B cell (primary cell): ENCODE data around the gene DOCK4. TPM values are rescaled to one million over a fixed set of nuclear protein-coding genes. Genes with fewer than 3 reads are reported as not detected.

Experiments
- ATAC-seq: fragments of 200-7000 bp; cut with Tn5 transposase; one replicate; pipeline ENCODE4 v1.10.0; 2021; ENCODE audit warnings: low read depth, mild to moderate bottlenecking, moderate number of reproducible peaks, moderate library complexity
- CTCF ChIA-PET: fragments of 350-600 bp; sonication (Branson Sonifier 250); formaldehyde crosslinking; loops from one replicate; lab custom pipeline; 2021; ENCODE audit warnings: antibody characterized with exemption, inconsistent platforms; lab: Charles Lee
- POLR2A ChIA-PET: fragments of 350-600 bp; sonication (Branson Sonifier 250); formaldehyde crosslinking; loops from one replicate; lab custom pipeline; 2021; ENCODE audit warnings: antibody characterized with exemption; lab: Charles Lee
- DNase-seq: peaks from one replicate; pipeline ENCODE4 v3.0.0; 2013
- H2AFZ ChIP-seq: 2 replicates; pipeline ENCODE4 v1.6.1; 2012; ENCODE audit warnings: mild to moderate bottlenecking, low read depth, low read length; ENCODE audit not compliant: insufficient read depth, poor library complexity, severe bottlenecking
- H3K27ac ChIP-seq, 2 donors: 1 replicate in 1 of 2; 2 replicates in 1 of 2; pipeline ENCODE4 v1.5.1; 2012 to 2013; ENCODE audit warnings: low read length in 2 of 2, mild to moderate bottlenecking in 2 of 2, moderate library complexity in 1 of 2
- H3K27me3 ChIP-seq, 4 experiments: fragments of 200-600 bp in 1 of 4; sonication (generic) in 1 of 4; replicated peaks in 1 of 4; 1 replicate in 2 of 4; 2 replicates in 2 of 4; pipeline versions ENCODE4 v1.6.1 to v1.7.0; 2013 to 2016; ENCODE audit warnings: low read length in 3 of 4, mild to moderate bottlenecking in 2 of 4, mixed read lengths in 1 of 4, moderate library complexity in 1 of 4; ENCODE audit not compliant: insufficient read depth in 4 of 4, control insufficient read depth in 3 of 4; ENCODE audit errors: control extremely low read depth in 1 of 4
- H3K36me3 ChIP-seq, 2 experiments: replicated peaks in 1 of 2; 1 replicate in 1 of 2; 2 replicates in 1 of 2; pipeline versions ENCODE4 v1.6.1 to v1.7.1; 2013; ENCODE audit warnings: low read length in 1 of 2; ENCODE audit not compliant: insufficient read depth in 2 of 2, control insufficient read depth in 1 of 2; ENCODE audit errors: control extremely low read depth in 1 of 2, extremely low read depth in 1 of 2
- H3K4me1 ChIP-seq, 2 donors: fragments of 200-600 bp in 1 of 2; sonication (generic) in 1 of 2; 1 replicate in 1 of 2; 2 replicates in 1 of 2; pipeline versions ENCODE4 v1.5.1 to v1.6.1; 2013 to 2017; ENCODE audit warnings: low read length in 2 of 2; ENCODE audit not compliant: control insufficient read depth in 2 of 2, insufficient read depth in 2 of 2
- H3K4me2 ChIP-seq: replicated peaks from 2 replicates; pipeline ENCODE3; 2012; ENCODE audit warnings: mild to moderate bottlenecking, low read depth, low read length; ENCODE audit not compliant: poor library complexity, severe bottlenecking
- H3K4me3 ChIP-seq, 5 experiments: fragments of 200-600 bp in 1 of 5; sonication (generic) in 1 of 5; 1 replicate in 3 of 5; 2 replicates in 2 of 5; pipeline versions ENCODE4 v1.5.1 to v1.7.0; 2011 to 2016; ENCODE audit warnings: low read length in 4 of 5, mild to moderate bottlenecking in 4 of 5, low read depth in 2 of 5, control low read depth in 1 of 5, moderate library complexity in 1 of 5; ENCODE audit not compliant: insufficient read depth in 1 of 5; ENCODE audit errors: control extremely low read depth in 1 of 5, extremely low read depth in 1 of 5
- H3K79me2 ChIP-seq: fragments of 200-600 bp; sonication (generic); one replicate; pipeline ENCODE4 v1.6.0; 2016; ENCODE audit warnings: low read length; ENCODE audit not compliant: control insufficient read depth, insufficient read depth
- H3K9ac ChIP-seq: fragments of 200-600 bp; sonication (generic); 2 replicates; pipeline ENCODE4 v1.6.1; 2017; ENCODE audit warnings: mild to moderate bottlenecking, low read length, moderate library complexity
- H3K9me3 ChIP-seq, 3 donors: one replicate each; pipeline versions ENCODE4 v1.6.1 to v1.7.1; 2013; ENCODE audit warnings: low read length in 2 of 3; ENCODE audit not compliant: control insufficient read depth in 2 of 3, insufficient read depth in 1 of 3; ENCODE audit errors: control extremely low read depth in 1 of 3
- H4K20me1 ChIP-seq: 2 replicates; pipeline ENCODE4 v1.6.0; 2012; ENCODE audit warnings: mild to moderate bottlenecking, low read length; ENCODE audit not compliant: insufficient read depth, control insufficient read depth, poor library complexity, severe bottlenecking
- H3K27ac Mint-ChIP-seq: one replicate; pipeline ENCODE4 v1.8.0; 2021; ENCODE audit warnings: mixed read lengths
- H3K27me3 Mint-ChIP-seq: one replicate; pipeline ENCODE4 v1.8.0; 2021; ENCODE audit warnings: mixed read lengths
- H3K4me1 Mint-ChIP-seq: one replicate; pipeline ENCODE4 v1.8.0; 2021; ENCODE audit warnings: mixed read lengths
- H3K4me3 Mint-ChIP-seq: one replicate; pipeline ENCODE4 v1.8.0; 2021; ENCODE audit warnings: mixed read lengths
- H3K9me3 Mint-ChIP-seq: one replicate; pipeline ENCODE4 v1.8.0; 2022; ENCODE audit warnings: mixed read lengths; ENCODE audit not compliant: insufficient read depth
- CTCF ChIP-seq: fragments of 200-600 bp; IDR thresholded peaks from one replicate; pipeline ENCODE4 v1.8.0; 2022; ENCODE audit warnings: antibody characterized with exemption, mild to moderate bottlenecking
- EZH2 ChIP-seq: IDR thresholded peaks from 2 replicates; pipeline ENCODE4 v1.6.1; 2012; ENCODE audit warnings: borderline replicate concordance, low read depth, mild to moderate bottlenecking, moderate library complexity, low read length; ENCODE audit not compliant: insufficient read depth, poor library complexity, severe bottlenecking
- WGBS: methylation state at CpG from one replicate; pipeline ENCODE4 v1.1.5; 2013; ENCODE audit warnings: missing lambda C conversion rate; ENCODE audit not compliant: insufficient coverage; 5-methylcytosine and 5-hydroxymethylcytosine counted together
- intact Hi-C: fragments of 100-400 bp; cut with micrococcal nuclease; formaldehyde crosslinking; loops from one replicate; pipeline ENCODE4 v1.10.0; 2022
- polyA plus RNA-seq: library from polyadenylated mRNA; depleted of rRNA; stranded (reverse); fragments of >200 nt; gene quantifications from 2 replicates; pipeline ENCODE4 v1.2.3, GENCODE V29; 2012
- total RNA-seq, 2 donors: library from RNA; stranded (reverse); fragments of 120-200 nt in 1 of 2; gene quantifications; 1 replicate in 1 of 2; 2 replicates in 1 of 2; pipeline versions ENCODE4 v1.2.3 to v1.2.4, GENCODE V29; 2013 to 2022

DOCK4 gene
- total and polyA plus RNA-seq, 2 donors (not counting 1 experiment from before 2014, with no cell fraction given), result 0.03 to 4.1 TPM

GRCh38 chr7:112023282-112023681 lies 182.9 kb downstream of the DOCK4 start:
- WGBS, result no CpG with 5 or more reads among the region's 2 CpGs
- no peak for DNase-seq
- no peak overlapping the region for H3K27ac Mint-ChIP-seq
- no peak for TF ChIP-seq EZH2
- no peak for TF ChIP-seq CTCF
- peaks cover 13% of the 10 kb centered on the region for H3K27me3 Mint-ChIP-seq
- Histone ChIP-seq H2AFZ (no peak overlapping the region), H3K9ac (no peak overlapping the region), H3K27ac (no peak overlapping the region), H3K4me2 (no peak overlapping the region), H3K36me3 (no peaks in the 10 kb centered on the region), H3K9me3 (no peaks in the 10 kb centered on the region), H4K20me1 (no peaks in the 10 kb centered on the region), H3K4me3 (no peak overlapping the region), H3K27me3 (no peaks in the 10 kb centered on the region), H3K79me2 (no peaks in the 10 kb centered on the region), H3K4me1 (no peaks in the 10 kb centered on the region)
- CTCF ChIA-PET, result no interaction called here
- no peaks in the 10 kb centered on the region for H3K4me1 Mint-ChIP-seq
- no peaks in the 10 kb centered on the region for H3K9me3 Mint-ChIP-seq
- intact Hi-C loops, result no loop called here
- no peak overlapping the region for H3K4me3 Mint-ChIP-seq
- POLR2A ChIA-PET, result no interaction called here
- no peak for ATAC-seq

GRCh38 chr7:112022128-112022527 lies 184.1 kb downstream of the DOCK4 start:
- no peak for TF ChIP-seq EZH2
- no peak for TF ChIP-seq CTCF
- Histone ChIP-seq H3K36me3 (no peaks in the 10 kb centered on the region), H3K9me3 (no peaks in the 10 kb centered on the region), H3K27ac (no peak overlapping the region), H3K79me2 (no peaks in the 10 kb centered on the region), H4K20me1 (no peaks in the 10 kb centered on the region), H3K9ac (no peak overlapping the region), H3K4me3 (no peak overlapping the region), H2AFZ (no peak overlapping the region), H3K4me2 (no peak overlapping the region), H3K27me3 (no peaks in the 10 kb centered on the region), H3K4me1 (no peaks in the 10 kb centered on the region)
- no peak for DNase-seq
- ATAC-seq, result no peak
- H3K27ac Mint-ChIP-seq, result no peak overlapping the region
- CTCF ChIA-PET, result no interaction called here
- H3K4me1 Mint-ChIP-seq, result no peaks in the 10 kb centered on the region
- peaks cover 12% of the 10 kb centered on the region for H3K27me3 Mint-ChIP-seq
- POLR2A ChIA-PET, result no interaction called here
- intact Hi-C loops, result no loop called here
- H3K4me3 Mint-ChIP-seq, result no peak overlapping the region
- H3K9me3 Mint-ChIP-seq, result no peaks in the 10 kb centered on the region
- WGBS, result 95% methylated on average over 3 of the region's 6 CpGs
